GM12891 (cell line): ENCODE results near the gene WDR62.

Source experiments
- DNase-seq: peaks from one replicate; pipeline ENCODE4 v3.0.0; 2011; ENCODE audit warnings: low spot score; ENCODE audit not compliant: insufficient read length
- FAIRE-seq: peaks from 2 replicates; lab custom pipeline; 2011; peaks lifted over from hg19 to GRCh38; lab: Jason Lieb, UNC
- PAX5 ChIP-seq: IDR thresholded peaks from 2 replicates; pipeline ENCODE4 v1.6.1; 2011; ENCODE audit warnings: low read length, moderate library complexity, mild to moderate bottlenecking; ENCODE audit not compliant: insufficient read depth, severe bottlenecking
- POLR2A ChIP-seq: IDR thresholded peaks from 2 replicates; pipeline ENCODE4 v1.6.1; 2011; ENCODE audit warnings: low read depth, low read length, control low read depth
- POLR2AphosphoS5 ChIP-seq: IDR thresholded peaks from 2 replicates; pipeline ENCODE4 v1.6.1; 2011; ENCODE audit warnings: low read depth, low read length, control low read depth
- POU2F2 ChIP-seq: IDR thresholded peaks from 2 replicates; pipeline ENCODE4 v1.6.1; 2011; ENCODE audit warnings: low read depth, mild to moderate bottlenecking, control low read depth, low read length, moderate library complexity
- SPI1 ChIP-seq: IDR thresholded peaks from 2 replicates; pipeline ENCODE4 v1.6.1; 2011; ENCODE audit warnings: low read depth, low read length, control low read depth
- TAF1 ChIP-seq: IDR thresholded peaks from 2 replicates; pipeline ENCODE4 v1.6.1; 2011; ENCODE audit warnings: low read depth, low read length, control low read depth

The WDR62 gene

DNA sequence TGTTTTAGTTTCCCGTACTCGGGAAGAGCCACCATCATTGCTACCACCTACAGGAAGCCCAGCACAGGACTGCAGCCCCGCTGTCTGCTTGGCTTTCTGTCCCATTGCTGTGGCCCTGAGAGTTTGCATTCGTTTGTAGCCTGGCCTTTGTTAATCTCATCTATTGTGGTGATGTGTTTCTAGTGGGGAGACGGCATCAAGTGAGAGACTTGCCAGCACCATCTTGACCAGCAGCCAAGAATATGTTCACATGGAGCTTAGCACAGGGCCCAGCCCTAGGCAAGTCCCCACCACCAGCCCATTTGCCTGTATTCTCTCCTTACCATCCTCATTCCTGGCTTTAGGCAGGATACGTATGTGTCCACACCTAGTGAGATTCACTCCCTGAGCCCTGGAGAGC is 39.0 kb downstream of the WDR62 start:
- DNase-seq (no peak), FAIRE-seq (peak; percentile 81)
- no peak for TF ChIP-seq POLR2A
- TF ChIP-seq POU2F2: no peak
- TF ChIP-seq PAX5: no peak
- no peak for TF ChIP-seq POLR2AphosphoS5
- TF ChIP-seq SPI1: no peak
- TF ChIP-seq TAF1: no peak

GRCh38 chr19:36097036-36097435 is 42.3 kb downstream of the WDR62 start:
- no peak for TF ChIP-seq POLR2A
- TF ChIP-seq SPI1: no peak
- TF ChIP-seq PAX5: no peak
- no peak for TF ChIP-seq POLR2AphosphoS5
- no peak for TF ChIP-seq TAF1
- no peak for TF ChIP-seq POU2F2
- DNase-seq (no peak), FAIRE-seq (peak; percentile 51)

DNA sequence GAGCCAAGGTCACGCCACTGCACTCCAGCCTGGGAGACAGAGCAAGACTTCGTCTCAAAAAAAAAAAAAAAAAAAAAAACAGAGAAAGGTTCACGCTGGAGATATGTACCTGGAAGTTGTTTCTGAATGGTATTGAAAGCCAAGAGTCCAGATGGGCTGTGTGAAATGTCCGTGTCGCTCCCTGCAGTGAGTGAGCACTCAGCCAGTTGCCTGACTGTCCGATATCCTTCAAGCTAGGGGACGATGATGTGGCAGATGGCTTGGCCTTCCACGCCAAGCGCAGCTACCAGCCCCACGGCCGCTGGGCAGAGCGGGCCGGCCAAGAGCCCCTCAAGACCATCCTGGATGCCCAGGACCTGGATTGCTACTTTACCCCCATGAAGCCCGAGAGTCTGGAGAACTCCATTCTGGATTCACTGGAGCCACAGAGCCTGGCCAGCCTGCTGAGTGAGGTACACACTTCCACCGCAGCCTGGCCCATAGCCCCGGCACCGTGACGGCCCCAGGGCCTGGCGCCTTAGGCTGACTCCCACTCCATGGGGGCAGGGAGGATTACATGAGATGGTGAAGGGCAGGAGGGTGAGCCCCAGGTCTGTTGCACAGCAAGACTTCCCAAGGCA is 44.6 kb downstream of the WDR62 start:
- no peak for TF ChIP-seq POLR2AphosphoS5
- no peak for TF ChIP-seq SPI1
- TF ChIP-seq TAF1: no peak
- no peak for TF ChIP-seq POLR2A
- TF ChIP-seq POU2F2: no peak
- TF ChIP-seq PAX5: no peak
- no peak for FAIRE-seq
- DNase-seq: no peak

GRCh38 chr19:36100476-36100875 is 45.8 kb downstream of the WDR62 start:
- TF ChIP-seq TAF1 (no peak), POLR2A (no peak)
- DNase-seq (no peak), FAIRE-seq (no peak)

GRCh38 chr19:36101550-36102327 is 47.0 kb downstream of the WDR62 start:
- DNase-seq (no peak), FAIRE-seq (no peak)
- TF ChIP-seq POLR2A: no peak
- no peak for TF ChIP-seq TAF1
- TF ChIP-seq SPI1: no peak

GRCh38 chr19:36103040-36103626 is 48.4 kb downstream of the WDR62 start:
- FAIRE-seq (no peak), DNase-seq (no peak)
- TF ChIP-seq POU2F2: no peak
- TF ChIP-seq TAF1: no peak
- TF ChIP-seq SPI1: no peak
- no peak for TF ChIP-seq POLR2AphosphoS5
- TF ChIP-seq POLR2A: no peak
- no peak for TF ChIP-seq PAX5

DNA sequence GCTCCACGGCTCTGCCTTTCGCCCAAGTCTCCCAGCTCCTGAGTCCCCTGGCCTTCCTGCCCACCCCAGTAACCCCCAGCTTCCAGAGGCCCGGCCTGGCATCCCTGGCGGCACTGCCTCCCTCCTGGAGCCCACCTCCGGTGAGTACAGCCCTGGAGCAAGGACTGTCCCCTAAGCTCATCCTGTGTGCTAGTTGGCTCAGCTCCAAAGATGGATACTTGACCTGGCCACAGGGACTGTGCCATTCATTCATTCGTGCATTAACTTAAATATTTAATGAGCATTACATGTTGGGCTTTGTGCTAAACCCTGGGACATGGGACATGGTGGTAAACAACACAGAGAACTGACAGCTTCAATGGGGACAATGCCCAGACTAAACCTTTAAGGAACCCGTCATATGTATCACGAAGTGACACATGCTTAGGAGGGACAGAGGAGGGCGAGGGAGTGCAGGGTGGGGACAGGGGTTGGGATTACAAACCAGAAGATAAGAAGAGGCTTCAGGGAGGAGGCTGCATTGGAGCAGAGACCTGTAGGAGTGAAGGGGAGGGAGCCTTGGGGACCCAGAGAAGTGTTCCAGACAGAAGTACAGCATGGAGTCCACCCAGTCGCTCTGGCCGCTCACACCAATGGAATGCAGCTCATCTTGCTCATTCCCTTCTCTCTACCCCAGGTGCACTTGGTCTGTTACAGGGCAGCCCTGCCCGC is 49.3 kb downstream of the WDR62 start:
- DNase-seq: no peak
- FAIRE-seq: no peak
- no peak for TF ChIP-seq TAF1
- TF ChIP-seq PAX5: no peak
- no peak for TF ChIP-seq POLR2A
- no peak for TF ChIP-seq POLR2AphosphoS5
- TF ChIP-seq SPI1: no peak
- TF ChIP-seq POU2F2: no peak

- DNase-seq (no peak), FAIRE-seq (no peak)
- TF ChIP-seq TAF1 (no peak), POLR2A (no peak), POU2F2 (no peak), PAX5 (no peak), POLR2AphosphoS5 (no peak), SPI1 (no peak)
Measured at GRCh38 chr19:36106441-36106840, 51.7 kb downstream of the WDR62 start.

GRCh38 chr19:36106991-36107390 is 52.3 kb downstream of the WDR62 start:
- DNase-seq: no peak
- FAIRE-seq: no peak
- TF ChIP-seq POLR2A (no peak), SPI1 (no peak), TAF1 (no peak), POU2F2 (no peak), PAX5 (no peak), POLR2AphosphoS5 (no peak)

- TF ChIP-seq POLR2AphosphoS5 (no peak), POU2F2 (no peak), SPI1 (no peak), TAF1 (no peak), POLR2A (no peak), PAX5 (no peak)
- DNase-seq (no peak), FAIRE-seq (no peak)
Measured at GRCh38 chr19:36108684-36109083, 54.0 kb downstream of the WDR62 start.
